ENCODE data around the gene TMEM272. TPM values are rescaled to one million over a fixed set of nuclear protein-coding genes. Genes with fewer than 3 reads are reported as not detected.
A peak's percentile ranks its signal among the peaks of the same experiment; 100 is the strongest.

TMEM272 gene
- total RNA-seq, 1 experiment from 2014 or later, result 0.17 TPM

DNA sequence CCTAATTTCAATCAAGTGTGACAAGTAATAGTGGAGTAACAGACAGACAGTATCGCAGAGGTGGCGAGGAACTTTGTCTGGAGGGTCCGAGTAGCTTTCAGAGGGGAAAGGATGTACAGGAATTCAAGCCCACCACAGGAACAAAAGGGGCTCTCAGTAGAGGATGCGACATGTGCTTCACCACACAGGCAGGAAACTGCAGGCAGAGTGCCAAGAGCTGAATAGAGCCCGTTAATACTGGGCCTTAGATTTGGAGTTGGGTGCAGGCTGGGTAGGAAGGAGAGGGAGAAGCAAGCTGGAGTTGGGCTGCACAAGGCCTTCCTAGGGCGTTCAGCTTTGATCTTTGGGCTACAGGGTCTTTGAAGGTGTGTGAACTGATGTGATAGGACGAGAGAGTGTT lies 18.0 kb upstream of the TMEM272 start (continued):
- TF ChIP-seq, protein P1, sequence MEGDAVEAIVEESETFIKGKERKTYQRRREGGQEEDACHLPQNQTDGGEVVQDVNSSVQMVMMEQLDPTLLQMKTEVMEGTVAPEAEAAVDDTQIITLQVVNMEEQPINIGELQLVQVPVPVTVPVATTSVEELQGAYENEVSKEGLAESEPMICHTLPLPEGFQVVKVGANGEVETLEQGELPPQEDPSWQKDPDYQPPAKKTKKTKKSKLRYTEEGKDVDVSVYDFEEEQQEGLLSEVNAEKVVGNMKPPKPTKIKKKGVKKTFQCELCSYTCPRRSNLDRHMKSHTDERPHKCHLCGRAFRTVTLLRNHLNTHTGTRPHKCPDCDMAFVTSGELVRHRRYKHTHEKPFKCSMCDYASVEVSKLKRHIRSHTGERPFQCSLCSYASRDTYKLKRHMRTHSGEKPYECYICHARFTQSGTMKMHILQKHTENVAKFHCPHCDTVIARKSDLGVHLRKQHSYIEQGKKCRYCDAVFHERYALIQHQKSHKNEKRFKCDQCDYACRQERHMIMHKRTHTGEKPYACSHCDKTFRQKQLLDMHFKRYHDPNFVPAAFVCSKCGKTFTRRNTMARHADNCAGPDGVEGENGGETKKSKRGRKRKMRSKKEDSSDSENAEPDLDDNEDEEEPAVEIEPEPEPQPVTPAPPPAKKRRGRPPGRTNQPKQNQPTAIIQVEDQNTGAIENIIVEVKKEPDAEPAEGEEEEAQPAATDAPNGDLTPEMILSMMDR (IDR thresholded peaks at IDR 0.05 in 2 of 3, conservative IDR thresholded peaks at IDR 0.05 in 1 of 3; ENCODE audit: borderline replicate concordance in 1 of 3, insufficient read depth in 1 of 3, low read depth in 2 of 3, low read length in 2 of 3), result no peak
- TF ChIP-seq EGR1 (IDR thresholded peaks at IDR 0.05; ENCODE audit: low read depth) (no peak), TCF7L2 (IDR thresholded peaks at IDR 0.05; ENCODE audit: borderline replicate concordance, extremely low read depth, insufficient read depth, insufficient read length) (no peak)
- TF ChIP-seq, protein P2, sequence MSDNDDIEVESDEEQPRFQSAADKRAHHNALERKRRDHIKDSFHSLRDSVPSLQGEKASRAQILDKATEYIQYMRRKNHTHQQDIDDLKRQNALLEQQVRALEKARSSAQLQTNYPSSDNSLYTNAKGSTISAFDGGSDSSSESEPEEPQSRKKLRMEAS (IDR thresholded peaks at IDR 0.05), result no peak
- TF ChIP-seq, protein P3, sequence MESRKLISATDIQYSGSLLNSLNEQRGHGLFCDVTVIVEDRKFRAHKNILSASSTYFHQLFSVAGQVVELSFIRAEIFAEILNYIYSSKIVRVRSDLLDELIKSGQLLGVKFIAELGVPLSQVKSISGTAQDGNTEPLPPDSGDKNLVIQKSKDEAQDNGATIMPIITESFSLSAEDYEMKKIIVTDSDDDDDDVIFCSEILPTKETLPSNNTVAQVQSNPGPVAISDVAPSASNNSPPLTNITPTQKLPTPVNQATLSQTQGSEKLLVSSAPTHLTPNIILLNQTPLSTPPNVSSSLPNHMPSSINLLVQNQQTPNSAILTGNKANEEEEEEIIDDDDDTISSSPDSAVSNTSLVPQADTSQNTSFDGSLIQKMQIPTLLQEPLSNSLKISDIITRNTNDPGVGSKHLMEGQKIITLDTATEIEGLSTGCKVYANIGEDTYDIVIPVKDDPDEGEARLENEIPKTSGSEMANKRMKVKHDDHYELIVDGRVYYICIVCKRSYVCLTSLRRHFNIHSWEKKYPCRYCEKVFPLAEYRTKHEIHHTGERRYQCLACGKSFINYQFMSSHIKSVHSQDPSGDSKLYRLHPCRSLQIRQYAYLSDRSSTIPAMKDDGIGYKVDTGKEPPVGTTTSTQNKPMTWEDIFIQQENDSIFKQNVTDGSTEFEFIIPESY (IDR thresholded peaks at IDR 0.05; ENCODE audit: extremely low read depth, insufficient replicate concordance, low read length), result no peak

DNA sequence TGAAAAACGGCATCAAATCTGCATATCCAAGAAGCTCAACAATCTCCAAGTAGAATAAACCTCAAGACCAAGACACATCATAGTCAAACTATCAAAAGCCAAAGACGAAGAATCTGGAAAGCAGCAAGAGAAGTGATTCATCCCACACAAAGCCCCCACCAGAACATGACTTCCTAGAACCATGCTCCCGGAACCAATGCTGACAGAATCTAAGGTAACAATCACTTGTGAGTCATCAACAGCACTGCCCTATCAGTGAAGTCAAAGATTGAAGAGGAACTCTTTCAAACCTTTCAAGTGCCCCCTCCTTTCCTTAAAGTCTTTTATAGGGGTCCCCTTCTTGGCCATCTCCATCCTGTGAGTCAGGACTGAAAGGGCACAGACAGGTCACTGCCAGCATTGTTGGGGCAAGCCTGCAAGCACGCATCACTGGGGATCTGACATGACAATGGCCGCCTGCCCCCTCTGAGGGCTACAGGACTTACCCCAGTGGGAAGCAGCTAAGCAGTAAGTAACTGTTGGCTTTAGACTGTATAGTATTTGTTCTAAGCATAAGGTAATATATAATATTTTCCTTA lies 16.8 kb upstream of the TMEM272 start, which contains the start of gene CCDC70:
Gene CCDC70 (plus strand): TSS at position 247 of the 578 bp plus-strand sequence. CDS start 3,443 bp downstream, outside the sequence.
- H3K4me2 ChIP-seq (ENCODE audit: low read length), result no peak within 1 kb of the TSS
- intact Hi-C loops (cut with micrococcal nuclease), result no loop called here
- no peaks in the 10 kb centered on the region for H3K79me2 ChIP-seq (ENCODE audit: insufficient read depth, low read length)
- no peaks in the 10 kb centered on the region for H3K27me3 ChIP-seq (ENCODE audit: insufficient read depth, low read length)
- ChIA-PET POLR2A (no interaction called here), RAD21 (ENCODE audit: low non-redundant PET in 1 of 2, low total read pairs in 2 of 2, uncharacterized antibody in 2 of 2, unreplicated experiment in 2 of 2) (no interaction called here), CTCF (no interaction called here)
- peaks cover 0 to 7% of the 10 kb centered on the region in 2 experiments; a peak in 2 of 4 replicates for H3K4me1 ChIP-seq (ENCODE audit: control insufficient read depth in 1 of 2, insufficient read depth in 2 of 2, low read length in 2 of 2)
- no peaks in the 10 kb centered on the region for H4K20me1 ChIP-seq (ENCODE audit: insufficient read depth)
- no peak within 1 kb of the TSS for H3K4me3 ChIP-seq (replicated peaks in 1 of 2; ENCODE audit: low read depth in 1 of 2, low read length in 2 of 2)
- H3K9ac ChIP-seq (ENCODE audit: low read length), result no peak within 1 kb of the TSS
- ATAC-seq (no peak), DNase-seq (ENCODE audit: low read depth, low spot score) (no peak)
- no peak within 1 kb of the TSS for H2AFZ ChIP-seq (ENCODE audit: low read depth, low read length, poor library complexity, severe bottlenecking)
- H3K9me2 ChIP-seq (ENCODE audit: insufficient read depth), result no peaks in the 10 kb centered on the region
- no TSS peak for BruUV-seq (replicated peaks)
- H3K27ac ChIP-seq (ENCODE audit: low read depth, low read length), result no peak within 1 kb of the TSS
- no peaks in the 10 kb centered on the region for H3K36me3 ChIP-seq (ENCODE audit: control insufficient read depth in 1 of 2, insufficient read depth in 2 of 2, low read length in 2 of 2)
- H3K9me3 ChIP-seq (ENCODE audit: control insufficient read depth in 1 of 2, insufficient read depth in 1 of 2, low read depth in 1 of 2, low read length in 2 of 2), result no peaks in the 10 kb centered on the region
- TF ChIP-seq FOSL1 (IDR thresholded peaks at IDR 0.05; ENCODE audit: low read depth), result peak; percentile 14; the same call in 1 of the 2 replicates
- TF ChIP-seq, protein P3 (IDR thresholded peaks at IDR 0.05; ENCODE audit: extremely low read depth, insufficient replicate concordance, low read length), result no peak
